ENCODE measurements around the gene SYCP2L. TPM values are rescaled to one million over a fixed set of nuclear protein-coding genes. Genes with fewer than 3 reads are reported as not detected.

SYCP2L gene
- polyA plus RNA-seq, 1 of the 3 experiments (the other 2 are of a cell fraction) = 0.82 TPM

- H4K20me1 ChIP-seq (ENCODE audit: insufficient read depth) = no peaks in the 10 kb centered on the region
- CTCF ChIA-PET = interaction anchor here (0.7 to 1.8 kb wide), 5 partner anchors 15 to 48 kb away, joined by 3 to 5 read pairs (median 3); no protein-coding TSS in a partner anchor
- POLR2A ChIA-PET = no interaction called here
- no peak overlapping the region for H3K27ac ChIP-seq (ENCODE audit: low read depth in 2 of 2, low read length in 1 of 2)
- TF ChIP-seq RXRA (IDR thresholded peaks at IDR 0.05; ENCODE audit: borderline replicate concordance, low read depth) = no peak
- TF ChIP-seq MEF2A (IDR thresholded peaks at IDR 0.05; ENCODE audit: borderline replicate concordance, low read depth) = no peak
- no peak for TF ChIP-seq NFIC (IDR thresholded peaks at IDR 0.05; ENCODE audit: borderline replicate concordance)
- TF ChIP-seq REST (IDR thresholded peaks at IDR 0.05; ENCODE audit: low read depth, low read length) = no peak
- no peak for TF ChIP-seq FOXJ3 (CRISPR knock-in tag; IDR thresholded peaks at IDR 0.05)
- no peak for TF ChIP-seq TAF1 (IDR thresholded peaks at IDR 0.05; ENCODE audit: borderline replicate concordance, low read depth, low read length)
- no peak for TF ChIP-seq CHD2 (IDR thresholded peaks at IDR 0.05; ENCODE audit: low read length, partially characterized antibody)
- no peak for TF ChIP-seq PBX3 (IDR thresholded peaks at IDR 0.05)
- no peak for TF ChIP-seq ELF1 (IDR thresholded peaks at IDR 0.05)
- TF ChIP-seq ZBTB33 (IDR thresholded peaks at IDR 0.05; ENCODE audit: borderline replicate concordance, low read depth) = no peak
- no peak for TF ChIP-seq SIN3A (IDR thresholded peaks at IDR 0.05; ENCODE audit: borderline replicate concordance, low read depth, low read length)
- TF ChIP-seq EZH2phosphoT487 (IDR thresholded peaks at IDR 0.05; ENCODE audit: borderline replicate concordance, low read depth) = no peak
- no peak for TF ChIP-seq TEAD4 (IDR thresholded peaks at IDR 0.05; ENCODE audit: borderline replicate concordance, insufficient read depth)
- TF ChIP-seq RAD21 (IDR thresholded peaks at IDR 0.05; ENCODE audit: low read length) = no peak
- 82% methylated on average over 7 of the region's 7 CpGs for WGBS (ENCODE audit: low lambda C conversion rate)
- H3K9me2 ChIP-seq = no peaks in the 10 kb centered on the region
- no peak overlapping the region for H3K4me2 ChIP-seq
- H3K4me3 ChIP-seq (ENCODE audit: low read depth in 2 of 2, low read length in 1 of 2) = no peak overlapping the region
- no peaks in the 10 kb centered on the region for H3K79me2 ChIP-seq (ENCODE audit: insufficient read depth)
- no peak for DNase-seq
- no peaks in the 10 kb centered on the region for H3K36me3 ChIP-seq (replicated peaks in 1 of 2; ENCODE audit: control insufficient read depth in 1 of 2, insufficient read depth in 2 of 2, low read length in 1 of 2)
- H3K4me1 ChIP-seq (ENCODE audit: control insufficient read depth in 1 of 2, insufficient read depth in 2 of 2, low read depth in 1 of 2, low read length in 1 of 2) = peaks cover 0 to 2% of the 10 kb centered on the region in 2 experiments; a peak in 2 of 4 replicates
- no peak overlapping the region for H2AFZ ChIP-seq (ENCODE audit: low read depth)
- H3F3A ChIP-seq (replicated peaks; ENCODE audit: insufficient read depth) = no peaks in the 10 kb centered on the region
- no peaks in the 10 kb centered on the region for H3K27me3 ChIP-seq (ENCODE audit: insufficient read depth)
- H3K9me3 ChIP-seq = no peaks in the 10 kb centered on the region; the same call in 1 of the 2 replicates
- H3K9ac ChIP-seq = no peak overlapping the region
These were observed 134.9 kb downstream of the SYCP2L start for GRCh38 chr6:11021714-11022113.

All from SK-N-SH (cell line).